GM12878 (cell line): ENCODE measurements around the gene BIRC3. TPM values are rescaled to one million over a fixed set of nuclear protein-coding genes. Genes with fewer than 3 reads are reported as not detected.
A peak's percentile ranks its signal among the peaks of the same experiment; 100 is the strongest.

Experiments used
- ATAC-seq: fragments of 200-7000 bp; cut with Tn5 transposase; 3 replicates; pipeline ENCODE4 v1.9.1; 2020; ENCODE audit warnings: mild to moderate bottlenecking, moderate library complexity
- BruUV-seq: library from RNA; stranded (reverse); fragments of 400-500 nt; replicated peaks from 2 replicates; lab custom pipeline; 2021; lab: Mats Ljungman, UMichigan
- CTCF ChIA-PET: fragments of 300-600 bp; sonication (Branson Sonifier 250); formaldehyde crosslinking; extraction: SDS; loops from one replicate; lab custom pipeline; 2021; ENCODE audit warnings: inconsistent platforms; lab: Yijun Ruan, JAX
- POLR2A ChIA-PET: fragments of 350-600 bp; formaldehyde crosslinking; extraction: SDS; loops from one replicate; lab custom pipeline; 2021; ENCODE audit warnings: inconsistent platforms; lab: Charles Lee
- RAD21 ChIA-PET: fragments of 300-600 bp; sonication (Branson Sonifier 250); formaldehyde crosslinking; loops from one replicate; lab custom pipeline; 2023; ENCODE audit warnings: antibody characterized with exemption; ENCODE audit not compliant: unreplicated experiment; lab: Charles Lee
- SMC1A ChIA-PET: fragments of 300-600 bp; sonication (Branson Sonifier 250); formaldehyde crosslinking; loops from one replicate; lab custom pipeline; 2023; ENCODE audit not compliant: unreplicated experiment, uncharacterized antibody; lab: Charles Lee
- DNase-seq: peaks from one replicate; pipeline ENCODE4 v3.0.0-alpha.2; 2011; ENCODE audit warnings: low read depth, low spot score
- FAIRE-seq: peaks from 3 replicates; lab custom pipeline; 2011; peaks lifted over from hg19 to GRCh38; lab: Jason Lieb, UNC
- H2AFZ ChIP-seq: 2 replicates; pipeline ENCODE4 v1.6.0; 2011; ENCODE audit warnings: low read depth, low read length, control low read depth; ENCODE audit not compliant: control insufficient read depth
- H3K27ac ChIP-seq: 2 replicates; pipeline ENCODE4 v1.5.1; 2011; ENCODE audit warnings: control low read depth; ENCODE audit not compliant: control insufficient read depth, insufficient read depth
- H3K27me3 ChIP-seq, 2 experiments: replicated peaks in 1 of 2; 2 replicates each; pipeline versions ENCODE4 v1.6.0 to v1.6.1; 2011; ENCODE audit warnings: low read length in 1 of 2; ENCODE audit not compliant: control insufficient read depth in 2 of 2, insufficient read depth in 2 of 2
- H3K36me3 ChIP-seq, 2 experiments: 2 replicates each; pipeline ENCODE4 v1.5.1; 2011; ENCODE audit warnings: low read length in 1 of 2; ENCODE audit not compliant: control insufficient read depth in 2 of 2, insufficient read depth in 2 of 2
- H3K4me1 ChIP-seq: 2 replicates; pipeline ENCODE4 v1.6.1; 2011; ENCODE audit warnings: mild to moderate bottlenecking, low read length, moderate library complexity, mixed read lengths; ENCODE audit not compliant: control insufficient read depth, insufficient read depth
- H3K4me2 ChIP-seq: 2 replicates; pipeline ENCODE4 v1.6.0; 2011; ENCODE audit warnings: control low read depth; ENCODE audit not compliant: control insufficient read depth, insufficient read depth
- H3K4me3 ChIP-seq: fragments of 200-600 bp; sonication (generic); 2 replicates; pipeline ENCODE4 v1.5.1; 2016
- H3K79me2 ChIP-seq: 2 replicates; pipeline ENCODE4 v1.6.0; 2011; ENCODE audit warnings: low read length; ENCODE audit not compliant: control insufficient read depth, insufficient read depth
- H3K9ac ChIP-seq: 2 replicates; pipeline ENCODE4 v1.8.0; 2011; ENCODE audit warnings: low read length, control low read depth, mixed read lengths; ENCODE audit not compliant: control insufficient read depth, insufficient read depth
- H3K9me3 ChIP-seq: replicated peaks from 3 replicates; pipeline ENCODE4 v1.5.1; 2011; ENCODE audit warnings: mild to moderate bottlenecking, low read length; ENCODE audit not compliant: control insufficient read depth, insufficient read depth
- H4K20me1 ChIP-seq: 2 replicates; pipeline ENCODE4 v1.6.0; 2011; ENCODE audit not compliant: control insufficient read depth, insufficient read depth
- ASH2L ChIP-seq: fragments of 300-600, 200-600 bp; sonication (generic); IDR thresholded peaks from 2 replicates; pipeline ENCODE4 v1.6.1; 2017; ENCODE audit warnings: low read depth, mild to moderate bottlenecking, borderline replicate concordance
- ATF2 ChIP-seq: IDR thresholded peaks from 2 replicates; pipeline ENCODE4 v1.6.1; 2012; ENCODE audit warnings: low read length, inconsistent platforms
- BHLHE40 ChIP-seq, 2 experiments: fragments of 450-650 bp in 1 of 2; IDR thresholded peaks; 2 replicates each; pipeline ENCODE4 v1.6.1; 2011 to 2017; ENCODE audit warnings: low read depth in 2 of 2, borderline replicate concordance in 1 of 2, improper control_type of control experiment in 1 of 2, low read length in 1 of 2, mild to moderate bottlenecking in 1 of 2
- CBFB ChIP-seq: IDR thresholded peaks from 2 replicates; pipeline ENCODE4 v1.6.1; 2016; ENCODE audit warnings: antibody characterized with exemption, low read depth
- FOS ChIP-seq: IDR thresholded peaks from 3 replicates; pipeline ENCODE4 v1.6.1; 2011; ENCODE audit warnings: borderline replicate concordance; ENCODE audit not compliant: insufficient read length; ENCODE audit errors: extremely low read depth
- GATAD2B ChIP-seq: fragments of 450-650 bp; conservative IDR thresholded peaks from 2 replicates; pipeline ENCODE4 v1.6.1; 2017; ENCODE audit warnings: low read depth, mild to moderate bottlenecking, moderate library complexity
- PAX5 ChIP-seq: IDR thresholded peaks from 2 replicates; pipeline ENCODE4 v1.6.1; 2011; ENCODE audit warnings: low read depth, low read length, borderline replicate concordance
- POLR2A ChIP-seq: IDR thresholded peaks from 2 replicates; pipeline ENCODE4 v1.6.1; 2011; ENCODE audit warnings: low read depth, mild to moderate bottlenecking, low read length
- RBBP5 ChIP-seq: fragments of 200-600 bp; sonication (generic); conservative IDR thresholded peaks from 2 replicates; pipeline ENCODE4 v1.6.1; 2016
- RUNX3 ChIP-seq: IDR thresholded peaks from 2 replicates; pipeline ENCODE4 v1.6.1; 2012; ENCODE audit warnings: low read length, inconsistent platforms
- SPI1 ChIP-seq: IDR thresholded peaks from 2 replicates; pipeline ENCODE4 v1.6.1; 2011; ENCODE audit warnings: low read depth, mild to moderate bottlenecking, low read length, moderate library complexity, borderline replicate concordance; ENCODE audit not compliant: insufficient read depth
- TAF1 ChIP-seq: IDR thresholded peaks from 2 replicates; pipeline ENCODE4 v1.6.1; 2011; ENCODE audit warnings: mild to moderate bottlenecking, low read depth, low read length, borderline replicate concordance
- TCF12 ChIP-seq: IDR thresholded peaks from 2 replicates; pipeline ENCODE4 v1.6.1; 2011; ENCODE audit warnings: low read depth, mild to moderate bottlenecking, low read length
- ZNF384 ChIP-seq: IDR thresholded peaks from 2 replicates; pipeline ENCODE4 v1.6.1; 2012; ENCODE audit warnings: low read depth, mild to moderate bottlenecking, low read length, improper control_type of control experiment, borderline replicate concordance
- WGBS: methylation state at CpG from one replicate; pipeline ENCODE4 v1.1.6; 2016; ENCODE audit warnings: low lambda C conversion rate; ENCODE audit not compliant: insufficient replicate concordance, insufficient coverage; ENCODE audit errors: missing lambda C conversion rate; 5-methylcytosine and 5-hydroxymethylcytosine counted together
- in situ Hi-C: fragments of 300-500 bp; cut with MboI; formaldehyde crosslinking; loops from 9 replicates; pipeline ENCODE4 v1.14.3; 2018; ENCODE audit warnings: mixed read lengths
- intact Hi-C: fragments of 100-400 bp; cut with micrococcal nuclease; formaldehyde crosslinking; loops from one replicate; pipeline ENCODE4 v1.14.2; 2022; ENCODE audit not compliant: unreplicated experiment
- polyA plus RNA-seq, 11 experiments: library from polyadenylated mRNA; depleted of rRNA in 4 of 11; unstranded in 6 of 11; stranded (reverse) in 5 of 11; fragments of >200 nt; fragmentation: Nextera tagmentation in 4 of 11; fragmentation: Illumina TruSeq in 1 of 11; extraction: Ambion mirVana in 4 of 11; extraction: Trizol in 1 of 11; gene quantifications; 1 replicate in 1 of 11; 2 replicates in 10 of 11; pipeline versions ENCODE4 v1.2.1 to v1.2.3, GENCODE V29; 2011 to 2016; ENCODE audit warnings: inconsistent platforms in 2 of 11, missing spikeins in 2 of 11, low read depth in 1 of 11
- total RNA-seq, 4 experiments: library from RNA; depleted of rRNA in 3 of 4; stranded (reverse); fragments of >200 nt in 3 of 4; fragmentation: Illumina TruSeq in 1 of 4; extraction: Trizol in 1 of 4; gene quantifications; 2 replicates each; pipeline versions ENCODE4 v1.2.1 to v1.2.3, GENCODE V29; 2013 to 2021
- TF ChIP-seq, protein P1 (sequence below): IDR thresholded peaks from 2 replicates; pipeline ENCODE4 v1.6.1; 2012; ENCODE audit warnings: improper control_type of control experiment, low read depth, low read length; ENCODE audit not compliant: insufficient replicate concordance

BIRC3 gene
- total and polyA plus RNA-seq, 10 of the 15 experiments (the other 5 are each of a cell fraction or from before 2014, with no cell fraction given) = 42.1 to 351 (median 83.7) TPM

- intact Hi-C loops (no loop called here), in situ Hi-C loops (no loop called here)
- Histone ChIP-seq H3K4me2 (peak overlapping the region; percentile 46), H2AFZ (peak overlapping the region; percentile 20), H3K4me1 (peaks cover 24% of the 10 kb centered on the region), H3K9me3 (no peaks in the 10 kb centered on the region; the same call in 1 of the 3 replicates), H3K27ac (peak overlapping the region; percentile 97), H3K36me3 (no peaks in the 10 kb centered on the region), H3K4me3 (peak overlapping the region; percentile 10; the same call in 1 of the 2 replicates), H3K79me2 (peaks cover 19% of the 10 kb centered on the region), H3K27me3 (no peaks in the 10 kb centered on the region), H4K20me1 (no peaks in the 10 kb centered on the region), H3K9ac (no peak overlapping the region; the same call in 1 of the 2 replicates)
- SMC1A ChIA-PET = interaction anchor here (0.8 to 13.5 kb wide), 10 partner anchors 11 to 299 kb away, joined by 3 to 255 read pairs (median 5); no protein-coding TSS in a partner anchor
- POLR2A ChIA-PET = interaction anchor here (1.1 kb wide), 1 partner anchor 117 kb away, joined by 4 read pairs; no protein-coding TSS in a partner anchor
- 2% methylated on average over 4 of the region's 4 CpGs for WGBS
- no peak for TF ChIP-seq SPI1
- 0 out of 2 replicates have a peak, but pooled peaks have one; percentile 3 for TF ChIP-seq GATAD2B
- no peak for TF ChIP-seq FOS
- TF ChIP-seq CBFB = 0 out of 2 replicates have a peak, but pooled peaks have one; percentile 37
- 0 out of 2 replicates have a peak, but pooled peaks have one; percentile 11 for TF ChIP-seq PAX5
- TF ChIP-seq, protein P1, sequence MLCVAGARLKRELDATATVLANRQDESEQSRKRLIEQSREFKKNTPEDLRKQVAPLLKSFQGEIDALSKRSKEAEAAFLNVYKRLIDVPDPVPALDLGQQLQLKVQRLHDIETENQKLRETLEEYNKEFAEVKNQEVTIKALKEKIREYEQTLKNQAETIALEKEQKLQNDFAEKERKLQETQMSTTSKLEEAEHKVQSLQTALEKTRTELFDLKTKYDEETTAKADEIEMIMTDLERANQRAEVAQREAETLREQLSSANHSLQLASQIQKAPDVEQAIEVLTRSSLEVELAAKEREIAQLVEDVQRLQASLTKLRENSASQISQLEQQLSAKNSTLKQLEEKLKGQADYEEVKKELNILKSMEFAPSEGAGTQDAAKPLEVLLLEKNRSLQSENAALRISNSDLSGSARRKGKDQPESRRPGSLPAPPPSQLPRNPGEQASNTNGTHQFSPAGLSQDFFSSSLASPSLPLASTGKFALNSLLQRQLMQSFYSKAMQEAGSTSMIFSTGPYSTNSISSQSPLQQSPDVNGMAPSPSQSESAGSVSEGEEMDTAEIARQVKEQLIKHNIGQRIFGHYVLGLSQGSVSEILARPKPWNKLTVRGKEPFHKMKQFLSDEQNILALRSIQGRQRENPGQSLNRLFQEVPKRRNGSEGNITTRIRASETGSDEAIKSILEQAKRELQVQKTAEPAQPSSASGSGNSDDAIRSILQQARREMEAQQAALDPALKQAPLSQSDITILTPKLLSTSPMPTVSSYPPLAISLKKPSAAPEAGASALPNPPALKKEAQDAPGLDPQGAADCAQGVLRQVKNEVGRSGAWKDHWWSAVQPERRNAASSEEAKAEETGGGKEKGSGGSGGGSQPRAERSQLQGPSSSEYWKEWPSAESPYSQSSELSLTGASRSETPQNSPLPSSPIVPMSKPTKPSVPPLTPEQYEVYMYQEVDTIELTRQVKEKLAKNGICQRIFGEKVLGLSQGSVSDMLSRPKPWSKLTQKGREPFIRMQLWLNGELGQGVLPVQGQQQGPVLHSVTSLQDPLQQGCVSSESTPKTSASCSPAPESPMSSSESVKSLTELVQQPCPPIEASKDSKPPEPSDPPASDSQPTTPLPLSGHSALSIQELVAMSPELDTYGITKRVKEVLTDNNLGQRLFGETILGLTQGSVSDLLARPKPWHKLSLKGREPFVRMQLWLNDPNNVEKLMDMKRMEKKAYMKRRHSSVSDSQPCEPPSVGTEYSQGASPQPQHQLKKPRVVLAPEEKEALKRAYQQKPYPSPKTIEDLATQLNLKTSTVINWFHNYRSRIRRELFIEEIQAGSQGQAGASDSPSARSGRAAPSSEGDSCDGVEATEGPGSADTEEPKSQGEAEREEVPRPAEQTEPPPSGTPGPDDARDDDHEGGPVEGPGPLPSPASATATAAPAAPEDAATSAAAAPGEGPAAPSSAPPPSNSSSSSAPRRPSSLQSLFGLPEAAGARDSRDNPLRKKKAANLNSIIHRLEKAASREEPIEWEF = peak; percentile 2
- TF ChIP-seq TCF12 = no peak
- TF ChIP-seq ZNF384 = peak; percentile 54; the same call in 1 of the 2 replicates
- TF ChIP-seq POLR2A = no peak
- TF ChIP-seq RBBP5 = no peak
- TF ChIP-seq BHLHE40 (IDR thresholded peaks at IDR 0.05; ENCODE audit: borderline replicate concordance in 1 of 2, low read depth in 2 of 2, low read length in 1 of 2) = peak in 1 of 2 experiments; percentile 35; a peak in 1 of 4 replicates
- peak; percentile 28; the same call in 1 of the 2 replicates for TF ChIP-seq ATF2
- 0 out of 2 replicates have a peak, but pooled peaks have one; percentile 58 for TF ChIP-seq ASH2L
- TF ChIP-seq RUNX3 = peak; percentile 77
- TF ChIP-seq TAF1 = peak; percentile 28; the same call in 1 of the 2 replicates
- ATAC-seq (peak; percentile 0; the same call in 1 of the 3 replicates), FAIRE-seq (no peak), DNase-seq (no peak)
- BruUV-seq = no TSS peak
- CTCF ChIA-PET = interaction anchor here (1.1 to 12.0 kb wide), 6 partner anchors 11 to 601 kb away, joined by 3 to 219 read pairs (median 10); no protein-coding TSS in a partner anchor
- RAD21 ChIA-PET = interaction anchor here (1.0 to 5.2 kb wide), 8 partner anchors 8 to 300 kb away, joined by 3 to 38 read pairs (median 6); no protein-coding TSS in a partner anchor
Measured at GRCh38 chr11:102313238-102313940, 3.9 kb upstream of the BIRC3 start.
